ENCODE data around the gene GFRA1.

Gene GFRA1

DNA sequence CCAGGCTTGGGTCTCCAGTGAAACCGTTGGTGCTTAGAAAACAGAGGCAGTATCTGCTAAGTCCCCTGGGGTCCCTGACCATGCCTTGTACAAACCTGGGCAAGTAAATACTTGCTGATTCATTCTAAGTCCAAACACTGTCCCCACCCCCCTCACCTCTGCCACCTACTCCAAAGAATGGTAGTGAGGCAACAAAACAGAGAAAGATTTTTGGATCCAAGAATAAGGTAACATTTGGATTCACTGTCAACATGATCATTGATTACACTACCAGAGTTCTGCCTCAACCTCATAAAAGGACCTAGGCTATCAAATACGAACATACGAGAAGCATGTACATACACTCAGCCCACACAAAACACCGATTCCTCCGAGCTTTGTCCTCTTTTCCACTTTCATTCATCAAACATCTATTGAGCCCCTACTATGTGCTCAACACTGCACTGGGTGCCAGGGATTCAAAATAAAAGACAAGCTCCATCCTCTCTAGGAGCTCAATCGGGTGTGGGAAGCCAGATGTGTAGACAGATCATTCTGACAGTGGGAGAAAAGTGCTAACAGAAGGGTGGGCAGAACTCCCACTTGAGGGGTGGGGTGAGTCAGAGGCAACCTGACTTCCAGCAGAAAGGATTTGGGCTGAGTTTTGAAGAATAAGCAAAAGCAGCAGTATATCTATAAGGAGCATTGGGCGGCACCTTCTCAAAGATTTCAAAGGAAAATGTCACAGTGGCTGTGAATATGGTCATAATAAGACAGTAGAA lies 71.2 kb downstream of the GFRA1 start:
- H3K27me3 ChIP-seq: no peaks in the 10 kb centered on the region
- H3K4me3 ChIP-seq (ENCODE audit: low read depth in 1 of 2, low read length in 1 of 2): no peak overlapping the region
- TF ChIP-seq, protein P1, sequence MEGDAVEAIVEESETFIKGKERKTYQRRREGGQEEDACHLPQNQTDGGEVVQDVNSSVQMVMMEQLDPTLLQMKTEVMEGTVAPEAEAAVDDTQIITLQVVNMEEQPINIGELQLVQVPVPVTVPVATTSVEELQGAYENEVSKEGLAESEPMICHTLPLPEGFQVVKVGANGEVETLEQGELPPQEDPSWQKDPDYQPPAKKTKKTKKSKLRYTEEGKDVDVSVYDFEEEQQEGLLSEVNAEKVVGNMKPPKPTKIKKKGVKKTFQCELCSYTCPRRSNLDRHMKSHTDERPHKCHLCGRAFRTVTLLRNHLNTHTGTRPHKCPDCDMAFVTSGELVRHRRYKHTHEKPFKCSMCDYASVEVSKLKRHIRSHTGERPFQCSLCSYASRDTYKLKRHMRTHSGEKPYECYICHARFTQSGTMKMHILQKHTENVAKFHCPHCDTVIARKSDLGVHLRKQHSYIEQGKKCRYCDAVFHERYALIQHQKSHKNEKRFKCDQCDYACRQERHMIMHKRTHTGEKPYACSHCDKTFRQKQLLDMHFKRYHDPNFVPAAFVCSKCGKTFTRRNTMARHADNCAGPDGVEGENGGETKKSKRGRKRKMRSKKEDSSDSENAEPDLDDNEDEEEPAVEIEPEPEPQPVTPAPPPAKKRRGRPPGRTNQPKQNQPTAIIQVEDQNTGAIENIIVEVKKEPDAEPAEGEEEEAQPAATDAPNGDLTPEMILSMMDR (IDR thresholded peaks at IDR 0.05): no peak
- H3K4me1 ChIP-seq (ENCODE audit: control insufficient read depth in 1 of 2, insufficient read depth in 1 of 2, low read depth in 1 of 2, low read length in 1 of 2): no peaks in the 10 kb centered on the region
- H3K36me3 ChIP-seq: no peaks in the 10 kb centered on the region
- no peaks in the 10 kb centered on the region for H3K9me3 ChIP-seq
- H3K27ac ChIP-seq: no peak overlapping the region

DNA sequence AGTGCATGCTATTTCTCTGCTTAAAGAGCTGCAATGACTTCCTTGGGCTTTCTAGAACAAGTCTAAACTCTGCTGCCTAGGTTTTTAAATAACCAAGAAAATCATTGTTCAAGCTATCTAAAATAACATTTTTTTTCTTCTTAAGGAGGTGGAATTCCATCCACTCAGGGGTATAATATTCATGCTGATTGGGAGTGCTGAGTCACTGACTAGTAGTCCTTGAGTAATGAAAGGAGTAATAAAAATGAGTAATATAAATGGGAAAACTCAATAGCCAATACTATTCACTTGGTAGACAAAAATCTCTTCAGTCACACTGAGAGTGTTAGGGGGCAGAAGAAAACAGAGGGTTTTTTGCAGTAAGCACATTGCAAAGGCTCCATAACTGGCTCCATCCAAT lies 72.0 kb downstream of the GFRA1 start:
- Histone ChIP-seq H3K4me1 (ENCODE audit: control insufficient read depth in 1 of 2, insufficient read depth in 1 of 2, low read depth in 1 of 2, low read length in 1 of 2) (no peaks in the 10 kb centered on the region), H3K36me3 (no peaks in the 10 kb centered on the region)

DNA sequence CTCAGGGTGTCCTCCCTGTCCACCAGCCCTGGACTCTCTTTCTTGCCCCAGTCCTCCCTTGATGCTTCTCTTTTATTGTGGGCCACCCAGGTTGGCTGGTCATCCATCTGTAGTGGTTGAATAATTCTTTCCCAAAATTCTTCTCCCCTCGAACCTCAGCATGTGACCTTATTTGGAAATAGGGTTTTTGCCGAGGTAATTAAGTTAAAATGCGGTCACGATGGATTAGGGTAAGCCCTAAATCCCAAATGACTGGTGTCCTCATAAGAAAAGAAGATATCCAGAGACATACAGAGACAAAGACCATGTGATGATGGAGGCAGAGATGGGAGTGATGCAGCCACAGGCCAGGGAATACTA lies 74.3 kb downstream of the GFRA1 start:
- no peaks in the 10 kb centered on the region for H3K4me1 ChIP-seq (ENCODE audit: control insufficient read depth in 1 of 2, insufficient read depth in 1 of 2, low read depth in 1 of 2, low read length in 1 of 2)
- TF ChIP-seq, protein P1 (IDR thresholded peaks at IDR 0.05): no peak
- H3K4me3 ChIP-seq (ENCODE audit: low read depth in 1 of 2, low read length in 1 of 2): no peak overlapping the region
- peaks cover 6% of the 10 kb centered on the region for H3K9me3 ChIP-seq
- no peaks in the 10 kb centered on the region for H3K27me3 ChIP-seq
- no peak overlapping the region for H3K27ac ChIP-seq
- H3K36me3 ChIP-seq: no peaks in the 10 kb centered on the region

More for the DNA sequence above, 72.0 kb downstream of the GFRA1 start:
- Histone ChIP-seq H3K4me3 (ENCODE audit: low read depth in 1 of 2, low read length in 1 of 2) (no peak overlapping the region), H3K27ac (no peak overlapping the region), H3K9me3 (no peaks in the 10 kb centered on the region), H3K27me3 (no peaks in the 10 kb centered on the region)
- TF ChIP-seq, protein P1 (IDR thresholded peaks at IDR 0.05): no peak

DNA sequence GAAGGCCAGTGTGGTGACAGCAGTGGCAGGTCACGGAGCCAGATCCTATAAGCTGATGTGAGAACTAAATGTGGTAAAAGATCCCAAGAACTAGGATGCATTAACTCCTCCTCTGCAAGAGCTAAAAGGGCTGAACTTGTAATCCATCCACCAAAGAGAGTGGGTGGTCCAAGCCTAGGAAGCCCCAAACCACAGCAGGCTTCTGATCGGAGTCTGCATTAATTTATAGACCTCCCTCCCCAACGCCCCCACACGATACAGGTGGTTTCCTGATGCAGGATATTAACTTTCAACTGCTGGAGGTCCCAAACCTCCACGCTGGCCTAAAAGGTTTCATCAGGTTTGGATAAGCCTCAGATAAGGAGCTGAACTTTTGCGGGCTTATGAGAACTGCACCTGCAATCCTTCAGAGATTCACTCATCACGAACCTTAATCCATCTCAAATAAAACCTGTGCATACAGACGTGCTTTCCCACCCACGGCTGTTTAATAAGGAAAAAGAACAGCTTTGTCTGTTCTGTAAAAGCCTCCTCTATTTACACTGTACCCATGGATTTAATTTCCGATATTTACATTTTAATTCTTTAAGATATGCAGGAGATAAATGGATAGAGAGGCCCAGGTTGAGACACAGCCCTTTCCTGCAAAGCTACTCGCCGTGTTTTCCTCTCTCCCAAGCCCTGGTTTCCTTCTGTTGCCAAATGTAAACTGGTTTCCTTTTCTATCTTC lies 74.9 kb downstream of the GFRA1 start:
- H3K4me3 ChIP-seq (ENCODE audit: low read depth in 1 of 2, low read length in 1 of 2): no peak overlapping the region
- H3K27ac ChIP-seq: no peak overlapping the region
- TF ChIP-seq, protein P1 (IDR thresholded peaks at IDR 0.05): no peak
- H3K9me3 ChIP-seq: peaks cover 6% of the 10 kb centered on the region
- no peaks in the 10 kb centered on the region for H3K4me1 ChIP-seq (ENCODE audit: control insufficient read depth in 1 of 2, insufficient read depth in 1 of 2, low read depth in 1 of 2, low read length in 1 of 2)
- H3K27me3 ChIP-seq: no peaks in the 10 kb centered on the region
- no peaks in the 10 kb centered on the region for H3K36me3 ChIP-seq

DNA sequence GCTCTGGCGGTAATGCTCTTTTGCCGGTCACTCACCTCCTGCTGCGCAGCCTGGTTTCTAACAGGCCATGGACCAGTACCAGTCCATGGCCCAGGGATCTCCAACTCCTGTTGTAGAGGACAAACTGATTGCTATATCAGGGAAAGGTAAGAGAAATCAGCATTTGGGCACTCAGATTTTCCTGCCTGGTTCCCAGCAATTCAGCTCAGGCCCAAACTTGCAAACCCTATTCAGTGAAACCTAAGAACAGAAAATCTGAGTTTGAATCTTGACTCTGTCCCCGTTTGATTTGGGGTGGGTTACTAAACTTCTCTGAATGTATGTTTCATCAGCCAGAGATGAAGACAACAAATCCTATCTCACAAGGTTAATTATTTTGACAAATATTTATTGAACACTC lies 77.4 kb downstream of the GFRA1 start:
- Histone ChIP-seq H3K9me3 (peaks cover 6% of the 10 kb centered on the region), H3K4me1 (ENCODE audit: control insufficient read depth in 1 of 2, insufficient read depth in 1 of 2, low read depth in 1 of 2, low read length in 1 of 2) (no peaks in the 10 kb centered on the region), H3K27me3 (no peaks in the 10 kb centered on the region), H3K4me3 (ENCODE audit: low read depth in 1 of 2, low read length in 1 of 2) (no peak overlapping the region), H3K27ac (no peak overlapping the region), H3K36me3 (no peaks in the 10 kb centered on the region)
- TF ChIP-seq, protein P1 (IDR thresholded peaks at IDR 0.05): no peak

Measured in neutrophil (primary cell).